IPS-20b (cell line): ENCODE data around the gene SLC25A19.
A peak's percentile ranks its signal among the peaks of the same experiment; 100 is the strongest.
"Not testable (repeated sequence)": the region's sequence is repeated elsewhere in the genome, so short reads cannot be mapped to it uniquely, and the experiment has no call there.

ENCODE experiments used
- H3K27ac ChIP-seq: one replicate; pipeline ENCODE4 v1.5.1; 2013; ENCODE audit warnings: low read length
- H3K27me3 ChIP-seq: 2 replicates; pipeline ENCODE4 v1.6.1; 2013; ENCODE audit warnings: mild to moderate bottlenecking, low read length, inconsistent platforms; ENCODE audit not compliant: insufficient read depth
- H3K36me3 ChIP-seq: 2 replicates; pipeline ENCODE4 v1.6.1; 2013; ENCODE audit warnings: low read depth, mild to moderate bottlenecking, inconsistent platforms, low read length, moderate library complexity; ENCODE audit not compliant: insufficient read depth
- H3K4me1 ChIP-seq: 2 replicates; pipeline ENCODE4 v1.6.1; 2013; ENCODE audit warnings: mild to moderate bottlenecking, control low read depth, inconsistent platforms, low read length, moderate library complexity; ENCODE audit not compliant: insufficient read depth
- H3K4me3 ChIP-seq: 2 replicates; pipeline ENCODE4 v1.5.1; 2013; ENCODE audit warnings: mild to moderate bottlenecking, low read length, inconsistent platforms
- H3K9ac ChIP-seq: 2 replicates; pipeline ENCODE4 v1.6.1; 2013; ENCODE audit warnings: low read depth, mild to moderate bottlenecking, inconsistent platforms, low read length, moderate library complexity
- H3K9me3 ChIP-seq: 2 replicates; pipeline ENCODE4 v1.6.1; 2013; ENCODE audit warnings: mild to moderate bottlenecking, low read depth, low read length, inconsistent platforms; ENCODE audit not compliant: insufficient read depth

SLC25A19 gene

GRCh38 chr17:75300280-75300679, 11.0 kb upstream of the SLC25A19 start:
- no peak overlapping the region for H3K9ac ChIP-seq
- H3K27me3 ChIP-seq: no peaks in the 10 kb centered on the region
- no peak overlapping the region for H3K27ac ChIP-seq
- no peaks in the 10 kb centered on the region for H3K4me1 ChIP-seq
- no peak overlapping the region for H3K4me3 ChIP-seq
- H3K9me3 ChIP-seq: no peaks in the 10 kb centered on the region
- H3K36me3 ChIP-seq: no peaks in the 10 kb centered on the region

- Histone ChIP-seq H3K27me3 (no peaks in the 10 kb centered on the region), H3K4me1 (no peaks in the 10 kb centered on the region), H3K4me3 (no peak overlapping the region), H3K27ac (no peak overlapping the region), H3K9me3 (no peaks in the 10 kb centered on the region), H3K9ac (no peak overlapping the region), H3K36me3 (no peaks in the 10 kb centered on the region)
Observed at GRCh38 chr17:75295201-75296158, 6.2 kb upstream of the SLC25A19 start.

GRCh38 chr17:75292810-75293448, 3.7 kb upstream of the SLC25A19 start:
- not testable (repeated sequence) for H3K4me1 ChIP-seq, H3K36me3 ChIP-seq, H3K9ac ChIP-seq, H3K4me3 ChIP-seq, H3K27ac ChIP-seq, H3K9me3 ChIP-seq, H3K27me3 ChIP-seq

GRCh38 chr17:75289832-75290337, 652 bp upstream of the SLC25A19 start:
- Histone ChIP-seq H3K9me3 (no peaks in the 10 kb centered on the region), H3K4me1 (peaks cover 2% of the 10 kb centered on the region; the same call in 1 of the 2 replicates), H3K27ac (no peak overlapping the region), H3K4me3 (peak overlapping the region; percentile 94), H3K9ac (peak overlapping the region; percentile 31; the same call in 1 of the 2 replicates), H3K27me3 (no peaks in the 10 kb centered on the region; the same call in 1 of the 2 replicates), H3K36me3 (peaks cover 18% of the 10 kb centered on the region)

GRCh38 chr17:75288770-75289114, 491 bp downstream of the SLC25A19 start:
- peaks cover 2% of the 10 kb centered on the region; the same call in 1 of the 2 replicates for H3K4me1 ChIP-seq
- no peaks in the 10 kb centered on the region; the same call in 1 of the 2 replicates for H3K27me3 ChIP-seq
- no peak overlapping the region for H3K27ac ChIP-seq
- peak overlapping the region; percentile 82 for H3K9ac ChIP-seq
- H3K4me3 ChIP-seq: peak overlapping the region; percentile 94
- H3K9me3 ChIP-seq: no peaks in the 10 kb centered on the region
- H3K36me3 ChIP-seq: peaks cover 18% of the 10 kb centered on the region

DNA sequence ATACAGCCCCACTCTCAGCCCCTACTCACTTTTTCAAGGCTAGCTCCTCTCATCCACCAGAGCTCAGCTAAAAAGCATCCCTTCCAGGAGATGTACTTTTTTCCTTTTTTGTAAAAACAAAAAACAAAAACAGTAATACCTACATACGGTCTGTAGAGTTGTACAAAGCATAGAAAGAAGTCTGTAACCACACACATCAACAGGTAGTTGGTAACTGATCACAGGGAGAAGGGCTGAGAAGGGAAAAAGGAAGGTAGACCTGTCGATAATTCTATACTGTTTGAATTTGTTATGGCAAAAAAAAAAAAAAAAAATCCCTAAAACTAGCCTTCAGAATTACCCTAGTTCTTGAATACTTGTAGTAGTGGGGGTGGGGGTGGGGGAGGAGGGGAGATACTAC, 874 bp downstream of the SLC25A19 start:
- Histone ChIP-seq H3K36me3 (peaks cover 20% of the 10 kb centered on the region), H3K9me3 (no peaks in the 10 kb centered on the region), H3K4me1 (peaks cover 2% of the 10 kb centered on the region; the same call in 1 of the 2 replicates), H3K27ac (no peak overlapping the region), H3K4me3 (peak overlapping the region; percentile 94), H3K9ac (peak overlapping the region; percentile 82; the same call in 1 of the 2 replicates), H3K27me3 (no peaks in the 10 kb centered on the region; the same call in 1 of the 2 replicates)

- no peak overlapping the region for H3K9ac ChIP-seq
- no peak overlapping the region for H3K4me3 ChIP-seq
Observed at GRCh38 chr17:75287221-75287620, 2.0 kb downstream of the SLC25A19 start.

DNA sequence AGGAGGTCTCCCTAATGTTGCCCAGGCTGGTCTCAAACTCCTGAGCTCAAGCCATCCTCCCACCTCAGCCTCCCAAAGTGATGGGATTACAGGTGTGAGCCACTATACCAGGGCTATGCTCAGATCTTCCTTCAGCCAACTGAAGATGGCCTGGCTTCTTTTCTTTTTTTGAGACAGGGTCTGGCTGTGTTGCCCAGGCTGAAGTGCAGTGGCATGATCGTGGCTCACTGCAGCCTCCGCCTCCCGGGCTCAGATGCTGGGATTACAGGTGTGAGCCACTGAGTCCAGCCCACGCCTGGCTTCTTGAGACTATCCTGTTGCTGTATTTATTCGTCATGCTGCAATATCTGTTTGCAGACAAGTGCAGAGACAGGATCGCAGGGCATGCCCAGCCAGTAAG, 4.1 kb downstream of the SLC25A19 start:
- no peaks in the 10 kb centered on the region; the same call in 1 of the 2 replicates for H3K27me3 ChIP-seq
- no peak overlapping the region for H3K27ac ChIP-seq
- H3K4me1 ChIP-seq: peaks cover 2% of the 10 kb centered on the region; the same call in 1 of the 2 replicates
- no peak overlapping the region for H3K9ac ChIP-seq
- no peak overlapping the region for H3K4me3 ChIP-seq
- no peaks in the 10 kb centered on the region for H3K9me3 ChIP-seq
- H3K36me3 ChIP-seq: peaks cover 26% of the 10 kb centered on the region

More at GRCh38 chr17:75287221-75287620, 2.0 kb downstream of the SLC25A19 start:
- Histone ChIP-seq H3K36me3 (peaks cover 21% of the 10 kb centered on the region), H3K27me3 (no peaks in the 10 kb centered on the region; the same call in 1 of the 2 replicates), H3K4me1 (peaks cover 2% of the 10 kb centered on the region; the same call in 1 of the 2 replicates), H3K27ac (no peak overlapping the region), H3K9me3 (no peaks in the 10 kb centered on the region)

- not testable (repeated sequence) for H3K27ac ChIP-seq, H3K9me3 ChIP-seq, H3K9ac ChIP-seq, H3K4me1 ChIP-seq, H3K4me3 ChIP-seq, H3K27me3 ChIP-seq
- H3K36me3 ChIP-seq: peaks cover 21% of the 10 kb centered on the region
Observed at GRCh38 chr17:75280189-75280588, 9.0 kb downstream of the SLC25A19 start.

GRCh38 chr17:75277664-75278071, 11.6 kb downstream of the SLC25A19 start:
- no peak overlapping the region for H3K9ac ChIP-seq
- no peaks in the 10 kb centered on the region for H3K9me3 ChIP-seq
- no peak overlapping the region for H3K4me3 ChIP-seq
- H3K27me3 ChIP-seq: no peaks in the 10 kb centered on the region
- no peak overlapping the region for H3K27ac ChIP-seq
- no peaks in the 10 kb centered on the region for H3K4me1 ChIP-seq
- peaks cover 17% of the 10 kb centered on the region for H3K36me3 ChIP-seq

DNA sequence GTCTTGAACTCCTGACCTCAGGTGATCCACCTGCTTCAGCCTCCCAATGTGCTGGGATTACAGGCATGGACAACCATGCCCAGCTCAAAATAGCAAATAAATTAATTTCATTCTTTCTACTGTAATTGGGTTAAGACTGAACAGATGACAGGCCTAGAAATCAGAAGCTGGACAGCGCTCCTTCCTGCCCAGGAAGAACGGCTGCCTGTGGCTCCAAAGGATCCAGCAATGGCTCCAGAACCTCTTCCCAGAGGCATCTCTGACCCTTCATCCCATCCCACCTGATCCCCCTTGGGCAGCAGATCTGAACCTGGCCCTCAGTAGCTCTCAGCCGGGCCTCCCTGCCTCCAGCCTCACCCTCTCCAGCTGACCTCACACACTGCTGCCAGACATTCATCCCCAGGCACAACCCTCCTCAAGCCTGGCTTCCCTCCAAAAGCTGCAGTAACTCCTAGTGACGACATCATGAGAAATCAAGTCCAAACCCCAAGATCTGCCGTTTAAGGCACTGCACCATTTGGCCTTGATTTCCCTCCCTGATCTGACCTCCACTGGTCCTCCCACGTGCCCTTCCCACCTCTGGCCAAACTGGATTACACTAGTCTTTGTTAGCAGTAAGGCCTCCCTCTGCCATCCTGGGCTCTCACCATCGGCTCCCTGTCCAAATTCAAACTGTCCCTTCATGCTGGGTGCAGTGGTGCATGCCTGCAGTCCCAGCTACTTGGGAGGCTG, 15.1 kb downstream of the SLC25A19 start:
- no peaks in the 10 kb centered on the region for H3K9me3 ChIP-seq
- H3K27me3 ChIP-seq: no peaks in the 10 kb centered on the region; the same call in 1 of the 2 replicates
- H3K36me3 ChIP-seq: peaks cover 13% of the 10 kb centered on the region
- H3K9ac ChIP-seq: no peak overlapping the region
- H3K4me3 ChIP-seq: no peak overlapping the region
- no peak overlapping the region for H3K27ac ChIP-seq
- H3K4me1 ChIP-seq: no peaks in the 10 kb centered on the region
